GM10266 (cell line): ENCODE measurements around the gene ZBP1.
"Not testable (repeated sequence)": the region's sequence is repeated elsewhere in the genome, so short reads cannot be mapped to it uniquely, and the experiment has no call there.

Experiments
- DNase-seq: peaks from one replicate; pipeline ENCODE4 v3.0.0; 2012; ENCODE audit errors: extremely low spot score
- CTCF ChIP-seq: IDR thresholded peaks from 2 replicates; pipeline ENCODE4 v1.5.1; 2012; ENCODE audit warnings: mild to moderate bottlenecking, low read depth; ENCODE audit not compliant: control insufficient read depth, insufficient read depth; ENCODE audit errors: missing control alignments

The ZBP1 gene

DNA sequence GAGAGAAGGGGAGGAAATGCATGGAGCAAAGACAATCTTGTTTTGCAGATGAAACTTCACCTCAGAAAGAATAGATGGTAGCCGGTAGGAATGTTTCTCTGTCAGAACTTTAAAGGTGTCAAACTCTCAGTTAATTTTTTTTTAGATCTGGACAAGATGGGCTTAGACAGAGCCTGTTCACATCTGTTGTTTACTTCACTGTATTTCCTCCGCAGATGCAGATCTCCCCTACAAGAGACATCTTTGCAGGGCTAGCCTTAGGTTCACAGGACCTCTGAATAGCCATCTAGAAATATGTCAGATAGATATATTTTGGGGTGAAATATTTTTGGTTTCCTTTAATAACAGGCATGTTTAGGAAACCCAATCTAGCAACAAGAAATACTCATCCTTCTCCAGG lies 12.1 kb upstream of the ZBP1 start:
- no peak for TF ChIP-seq CTCF

GRCh38 chr20:57630061-57630460 lies 9.8 kb upstream of the ZBP1 start:
- no peak for TF ChIP-seq CTCF
- no peak for DNase-seq

More for the DNA sequence above, 12.1 kb upstream of the ZBP1 start:
- no peak for DNase-seq

DNA sequence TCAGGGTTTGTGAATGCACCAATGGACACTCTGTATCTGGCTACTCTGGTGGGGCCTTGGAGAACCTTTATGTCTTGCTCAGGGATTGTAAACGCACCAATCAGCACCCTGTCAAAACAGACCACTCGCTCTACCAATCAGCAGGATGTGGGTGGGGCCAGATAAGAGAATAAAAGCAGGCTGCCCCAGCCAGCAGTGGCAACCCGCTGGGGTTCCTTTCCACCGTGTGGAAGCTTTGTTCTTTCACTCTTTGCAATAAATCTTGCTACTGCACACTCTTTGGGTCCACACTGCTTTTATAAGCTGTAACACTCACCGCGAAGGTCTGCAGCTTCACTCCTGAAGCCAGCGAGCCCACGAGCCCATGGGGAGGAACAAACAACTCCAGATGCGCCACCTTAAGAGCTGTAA lies 9.3 kb upstream of the ZBP1 start:
- not testable (repeated sequence) for DNase-seq

DNA sequence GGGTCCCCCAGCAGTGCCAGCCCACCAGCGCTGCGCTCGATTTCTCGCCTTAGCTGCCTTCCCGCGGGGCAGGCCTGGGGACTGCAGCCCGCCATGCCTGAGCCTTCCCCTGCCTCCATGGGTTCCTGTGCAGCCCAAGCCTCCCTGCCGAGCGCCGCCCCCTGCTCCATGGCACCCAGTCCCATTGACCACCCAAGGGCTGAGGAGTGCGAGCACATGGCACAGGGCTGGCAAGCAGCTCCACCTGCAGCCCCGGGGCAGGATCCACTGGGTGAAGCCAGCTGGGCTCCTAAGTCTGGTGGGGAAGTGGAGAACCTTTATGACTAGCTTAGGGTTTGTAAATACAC lies 8.7 kb upstream of the ZBP1 start:
- DNase-seq = not testable (repeated sequence)

- TF ChIP-seq CTCF = no peak
- DNase-seq = no peak
Observed at GRCh38 chr20:57628047-57628961, 8.1 kb upstream of the ZBP1 start.

DNA sequence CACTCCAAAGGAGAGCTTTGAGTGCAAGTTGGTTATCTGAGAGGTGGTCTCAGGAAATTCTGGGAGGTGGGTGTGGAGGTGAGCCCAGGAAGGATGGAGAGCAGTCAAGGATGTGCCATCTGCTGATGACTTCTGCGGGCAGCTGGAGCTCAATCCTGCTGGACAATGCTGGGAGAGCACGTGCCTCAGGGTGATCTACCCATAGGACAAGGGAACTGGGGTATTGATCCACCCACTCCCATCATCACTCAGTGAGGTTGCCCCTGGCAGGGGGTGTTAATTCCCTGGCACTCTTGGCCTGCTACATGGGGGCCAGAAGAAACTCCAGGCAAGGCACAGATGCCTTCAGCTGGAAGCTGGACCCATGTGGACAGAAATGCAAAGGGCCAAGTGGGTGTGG lies 7.1 kb upstream of the ZBP1 start:
- no peak for TF ChIP-seq CTCF
- DNase-seq = no peak

GRCh38 chr20:57625978-57626377 lies 5.8 kb upstream of the ZBP1 start:
- no peak for TF ChIP-seq CTCF
- DNase-seq = no peak

DNA sequence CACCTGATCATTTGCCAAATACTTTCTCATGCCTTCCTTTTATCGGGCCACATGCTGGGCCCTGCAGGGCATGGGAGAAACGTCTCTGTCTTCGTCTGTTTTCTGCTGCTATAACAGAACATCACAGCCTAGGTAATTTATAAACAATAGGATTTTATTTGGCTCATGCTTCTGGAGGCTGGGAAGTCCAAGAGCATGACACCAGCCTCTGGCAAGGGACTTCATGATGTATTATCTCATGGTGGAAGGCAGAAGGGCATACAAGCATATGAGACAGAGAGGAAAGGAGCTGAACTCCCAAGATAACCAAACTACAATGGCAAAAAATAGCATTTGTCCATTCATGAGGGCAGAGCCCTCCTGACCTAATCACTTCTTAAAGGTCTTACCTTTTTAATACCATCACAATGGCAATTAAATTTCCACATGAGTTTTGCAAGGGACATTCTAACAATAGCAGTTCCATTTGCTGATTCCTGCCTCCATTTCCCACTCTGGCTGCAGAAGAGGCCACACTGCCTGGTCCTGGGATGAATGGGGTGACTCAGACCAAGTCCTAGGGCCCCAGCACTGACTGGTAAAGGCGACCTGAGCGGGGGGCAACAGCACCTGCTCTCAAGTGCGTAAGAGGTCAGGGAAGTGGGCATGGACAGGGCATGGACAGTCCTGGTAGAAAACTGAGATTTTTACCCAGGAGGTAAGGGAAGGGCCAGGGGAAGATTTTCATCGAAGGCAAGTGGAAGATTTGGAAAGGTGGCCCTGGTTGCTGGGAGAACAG lies 5.1 kb upstream of the ZBP1 start:
- no peak for TF ChIP-seq CTCF
- DNase-seq = no peak
